Stimulated activated CD4-positive, alpha-beta T cell treated with anti-CD3 and anti-CD28 coated beads, TNF-alpha, amount 100 ng/mL, for 48 hours (primary cell): ENCODE data around the gene CYTH1.

Source experiments
- DNase-seq, 3 donors: peaks; one replicate each; pipeline ENCODE4 v3.0.0-alpha.2; 2020; ENCODE audit warnings: low read depth in 3 of 3

The CYTH1 gene

DNA sequence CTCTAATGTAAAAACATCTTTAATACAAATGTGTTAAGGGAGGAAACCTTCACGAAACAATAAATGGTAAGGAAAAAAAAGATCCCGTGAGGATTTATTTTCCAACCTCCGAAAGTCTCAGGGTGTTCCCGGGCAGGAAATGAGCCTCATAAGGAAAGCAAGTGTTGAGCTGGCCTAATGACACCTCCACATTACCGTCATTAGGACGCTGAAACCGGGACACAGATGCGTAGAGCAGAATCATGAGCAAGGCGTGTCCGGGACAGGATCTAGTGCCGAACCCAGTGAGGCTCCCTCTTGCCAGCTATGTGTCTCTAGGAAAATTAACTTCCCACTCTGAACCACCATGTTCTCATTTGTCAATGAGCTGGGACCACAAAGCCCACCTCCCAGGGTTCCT lies 22.7 kb upstream of the CYTH1 start:
- no peak for DNase-seq

GRCh38 chr17:78803186-78803845 lies 21.2 kb upstream of the CYTH1 start:
- no peak for DNase-seq

DNA sequence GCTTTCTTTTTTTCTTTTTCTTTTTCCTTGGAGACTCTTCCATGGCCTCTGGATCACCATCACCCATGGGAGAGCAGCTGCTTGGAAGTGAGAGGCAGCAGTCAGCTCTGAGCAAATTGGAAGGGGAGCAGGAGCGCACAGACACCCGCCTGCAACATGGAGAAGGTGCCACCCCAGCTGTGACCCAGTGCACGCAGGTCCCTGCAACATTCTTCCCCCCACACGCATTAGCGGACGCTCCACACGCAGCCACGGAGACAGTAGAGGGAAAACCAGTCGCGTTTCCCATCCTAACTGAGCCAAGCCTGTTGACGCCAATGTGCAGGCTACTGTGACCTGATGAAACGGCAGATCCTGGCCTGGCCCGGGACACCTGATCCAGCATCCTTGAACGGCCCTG lies 20.4 kb upstream of the CYTH1 start:
- no peak for DNase-seq

GRCh38 chr17:78802008-78802407 lies 19.9 kb upstream of the CYTH1 start:
- DNase-seq = no peak

DNA sequence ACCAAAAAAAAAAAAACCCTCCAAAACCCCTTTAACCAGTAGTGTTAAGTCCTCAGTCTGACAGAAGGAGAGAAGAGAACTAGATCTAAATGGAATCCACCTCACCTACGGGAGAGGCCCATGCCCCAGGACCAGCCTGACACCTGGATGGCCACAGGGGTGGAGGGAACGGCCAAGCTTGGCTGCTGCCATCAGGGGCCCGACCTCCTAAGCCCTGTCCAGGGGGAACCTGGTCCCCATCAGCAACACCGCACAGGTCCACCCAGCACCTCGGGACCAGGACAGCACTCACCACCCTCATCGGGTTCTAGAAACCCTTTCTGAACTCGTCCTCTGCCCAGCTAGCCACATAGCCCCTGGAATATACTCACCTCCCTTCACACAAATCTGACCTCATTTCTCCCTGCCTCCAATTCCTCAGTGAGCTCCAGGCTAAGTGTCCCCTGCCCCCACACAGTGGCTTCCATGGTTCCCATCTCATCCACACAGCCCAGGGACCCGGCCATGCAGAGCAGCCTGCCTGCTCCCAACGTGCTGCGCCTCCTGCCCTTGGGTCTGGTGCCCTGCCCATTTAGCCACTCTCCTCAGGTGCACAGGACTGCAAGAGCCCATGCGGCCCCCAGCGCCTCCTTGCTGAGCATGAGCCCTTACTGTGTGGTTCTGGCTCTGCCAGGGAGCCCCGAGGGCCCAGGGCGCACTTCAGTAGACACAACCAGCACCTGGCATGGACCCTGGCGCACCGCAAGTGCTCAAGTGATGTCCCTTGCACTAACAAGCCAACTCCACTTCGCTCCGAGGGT lies 18.3 kb upstream of the CYTH1 start:
- no peak for DNase-seq

DNA sequence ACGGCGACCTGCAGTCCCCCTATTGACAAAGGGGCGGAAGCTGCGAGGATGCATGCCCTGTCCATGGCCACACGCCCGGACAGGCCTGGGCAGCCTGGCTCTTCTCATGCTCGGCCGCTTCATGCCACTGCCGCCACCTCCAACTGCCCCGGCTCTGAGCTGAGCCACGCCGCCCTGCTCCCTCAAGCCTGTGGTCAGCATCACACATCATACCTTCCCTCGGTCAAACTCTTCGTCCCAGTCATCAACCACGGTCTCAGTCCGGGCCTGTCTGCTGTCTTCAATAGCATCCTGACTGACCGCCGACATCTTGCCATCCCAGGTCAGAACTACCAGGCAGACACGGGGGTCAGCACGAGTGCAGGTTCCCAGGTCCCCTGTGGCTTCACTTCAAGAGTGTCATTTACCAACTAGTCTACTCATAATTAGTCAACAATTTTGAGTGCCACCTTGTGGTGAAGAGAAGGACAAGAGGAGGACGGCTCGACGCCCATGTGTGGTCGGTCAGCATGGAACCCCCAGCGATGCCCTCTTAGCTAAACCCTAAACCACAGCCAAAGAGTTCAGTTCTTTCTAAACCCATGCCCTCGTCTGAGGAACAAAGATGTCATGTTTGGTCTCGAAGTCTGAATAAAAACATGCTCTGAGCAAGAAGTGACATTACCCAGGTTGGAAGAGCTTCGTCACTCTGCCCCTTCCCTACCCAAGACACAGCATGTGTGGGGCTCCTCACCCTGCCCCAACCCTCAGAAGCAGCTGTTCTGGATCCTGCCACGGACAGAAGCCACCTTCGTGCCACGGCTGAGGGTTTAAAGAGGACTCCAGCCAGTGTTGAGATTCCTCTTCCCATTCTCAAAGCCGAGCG lies 16.9 kb upstream of the CYTH1 start:
- no peak for DNase-seq

DNA sequence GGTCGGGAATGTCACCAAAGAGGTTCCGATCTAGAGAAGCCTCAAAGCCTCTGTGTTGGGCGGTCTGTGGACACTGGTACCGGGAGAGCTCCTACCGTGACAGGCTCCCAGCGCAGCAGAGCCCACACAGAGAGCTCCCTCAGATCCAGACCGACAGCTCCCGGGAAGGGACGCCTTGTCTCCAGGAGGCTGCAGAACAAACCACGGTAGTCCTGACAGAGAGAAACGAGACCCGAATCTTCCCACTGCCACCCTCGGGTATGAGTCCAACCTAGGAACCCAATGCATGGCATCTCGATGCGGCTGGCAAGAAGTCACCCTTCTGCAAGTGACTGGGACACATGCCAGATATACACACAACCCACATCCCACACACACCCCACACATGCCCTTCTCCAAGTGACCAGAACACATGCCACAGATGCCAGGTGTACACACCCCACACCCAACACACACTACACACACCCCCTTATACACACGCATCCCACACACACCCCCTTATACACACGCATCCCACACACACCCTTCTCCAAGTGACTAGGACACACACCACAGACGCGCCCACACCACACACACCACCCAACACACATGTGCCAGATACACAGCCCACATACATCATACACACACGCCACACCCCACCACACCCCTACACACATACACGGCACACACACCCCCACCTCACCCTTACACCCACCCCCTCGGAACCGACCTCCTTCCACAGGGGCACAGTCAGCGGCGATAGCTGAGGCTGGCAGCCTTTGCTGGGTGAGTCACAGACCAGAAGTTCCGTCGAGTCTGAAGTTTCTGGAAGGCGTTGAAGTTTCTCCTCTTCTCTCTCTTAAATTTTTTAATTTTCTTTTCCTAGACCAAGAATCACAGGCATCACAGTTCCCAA lies 15.9 kb upstream of the CYTH1 start:
- no peak for DNase-seq

DNA sequence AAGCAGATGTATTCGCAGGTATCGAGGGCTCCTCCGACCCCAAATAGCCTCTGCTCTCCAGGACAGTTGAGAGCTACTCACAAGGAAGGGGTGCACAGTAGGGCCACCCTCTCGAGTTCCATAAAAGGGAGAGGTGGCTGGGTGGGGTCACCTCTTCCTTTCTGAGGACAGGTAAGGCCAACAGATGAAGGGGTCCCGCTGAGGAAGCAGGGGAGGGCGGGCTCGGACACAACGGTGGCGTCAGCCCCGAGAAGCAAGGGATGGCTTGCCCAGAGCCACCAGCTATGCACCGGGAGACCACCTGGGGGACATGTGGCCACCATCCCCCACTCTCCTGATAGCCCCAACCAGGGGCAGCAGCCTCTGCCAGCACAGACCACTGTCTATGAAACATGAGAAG lies 15.1 kb upstream of the CYTH1 start:
- no peak for DNase-seq

DNA sequence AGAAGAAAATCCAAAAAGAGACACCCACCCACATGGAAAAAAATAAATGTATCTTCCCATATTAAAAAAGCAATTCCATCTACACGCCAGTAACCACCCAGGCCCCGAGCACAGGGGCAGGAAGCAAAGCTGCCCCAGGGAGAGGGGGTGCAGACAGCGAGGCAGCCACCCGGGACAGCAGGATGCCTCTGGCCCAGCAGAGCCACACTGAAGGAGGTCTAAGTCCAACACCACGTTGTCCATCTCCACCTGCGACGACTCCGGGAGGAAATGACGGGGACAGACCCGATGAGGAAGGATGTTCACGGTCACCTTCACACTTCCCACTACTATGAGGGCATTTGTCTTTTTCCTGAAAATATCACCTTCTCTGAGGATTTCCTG lies 14.4 kb upstream of the CYTH1 start:
- no peak for DNase-seq

GRCh38 chr17:78795861-78796516 lies 13.9 kb upstream of the CYTH1 start:
- DNase-seq = no peak

- DNase-seq = no peak
Observed at GRCh38 chr17:78794864-78795640, 13.0 kb upstream of the CYTH1 start.

- DNase-seq = no peak
Observed at GRCh38 chr17:78794399-78794798, 12.3 kb upstream of the CYTH1 start.

DNA sequence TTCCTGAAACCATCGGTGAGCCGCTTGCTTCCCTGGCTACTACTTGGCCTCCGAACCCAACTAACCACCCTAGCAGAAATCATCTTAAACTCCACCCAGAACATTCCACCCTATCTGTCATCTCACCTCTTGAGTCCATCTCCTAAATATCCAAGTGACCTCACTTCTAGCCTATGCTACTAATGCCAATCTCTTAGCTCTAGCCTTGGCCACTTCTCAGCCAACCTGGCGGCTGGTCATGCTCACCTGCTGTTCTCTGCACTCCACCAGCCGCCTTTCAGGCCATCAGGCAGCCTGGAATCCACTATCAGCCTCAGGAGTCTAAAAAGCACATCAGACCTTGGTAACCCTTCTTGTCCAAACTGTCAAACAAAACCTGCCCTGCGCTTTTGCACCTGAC lies 11.9 kb upstream of the CYTH1 start:
- no peak for DNase-seq

GRCh38 chr17:78793415-78793814 lies 11.3 kb upstream of the CYTH1 start:
- DNase-seq = no peak

DNA sequence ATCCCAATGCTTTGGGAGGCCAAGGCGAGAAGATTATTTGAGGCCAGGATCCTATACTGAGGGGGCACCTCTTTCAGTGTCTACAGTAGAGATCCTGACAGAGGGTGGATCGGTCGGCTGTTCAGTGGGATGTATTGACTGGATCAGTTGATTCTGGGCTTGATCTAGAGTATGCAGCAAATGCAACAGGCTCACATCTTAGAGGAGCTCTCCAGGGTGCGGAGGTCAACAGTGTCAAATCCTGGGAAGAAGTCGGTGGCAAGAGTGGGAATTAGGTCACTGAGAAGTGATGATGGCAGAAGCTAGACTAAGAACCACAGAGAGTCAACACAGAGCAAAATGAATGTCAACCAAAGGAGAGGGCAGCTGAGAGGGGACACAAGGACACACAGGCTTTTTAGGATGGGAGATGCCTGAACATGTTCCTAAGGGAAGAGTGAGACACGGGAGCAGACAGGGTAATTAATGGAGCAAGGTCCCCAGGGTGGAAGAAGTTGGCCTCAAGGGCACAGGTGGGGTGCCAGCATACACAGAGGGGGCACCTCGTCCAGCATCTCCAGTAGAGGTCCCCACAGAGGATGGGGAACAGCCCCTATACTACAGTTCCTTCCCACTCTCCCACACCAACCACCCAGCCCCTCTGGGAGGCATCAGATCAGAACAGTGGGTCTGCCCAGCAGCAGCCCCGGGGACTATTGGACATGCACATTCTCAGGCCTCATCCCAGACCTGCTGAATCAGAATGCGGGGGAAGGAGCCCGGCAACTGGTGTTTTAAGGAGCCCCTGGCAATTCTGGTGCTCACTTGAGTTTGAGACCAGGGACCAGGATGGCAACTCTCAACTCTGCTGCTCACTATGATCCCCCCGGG lies 10.0 kb upstream of the CYTH1 start:
- no peak for DNase-seq

GRCh38 chr17:78790552-78790951 lies 8.5 kb upstream of the CYTH1 start:
- no peak for DNase-seq

- DNase-seq = no peak
Observed at GRCh38 chr17:78789663-78790181, 7.6 kb upstream of the CYTH1 start.

DNA sequence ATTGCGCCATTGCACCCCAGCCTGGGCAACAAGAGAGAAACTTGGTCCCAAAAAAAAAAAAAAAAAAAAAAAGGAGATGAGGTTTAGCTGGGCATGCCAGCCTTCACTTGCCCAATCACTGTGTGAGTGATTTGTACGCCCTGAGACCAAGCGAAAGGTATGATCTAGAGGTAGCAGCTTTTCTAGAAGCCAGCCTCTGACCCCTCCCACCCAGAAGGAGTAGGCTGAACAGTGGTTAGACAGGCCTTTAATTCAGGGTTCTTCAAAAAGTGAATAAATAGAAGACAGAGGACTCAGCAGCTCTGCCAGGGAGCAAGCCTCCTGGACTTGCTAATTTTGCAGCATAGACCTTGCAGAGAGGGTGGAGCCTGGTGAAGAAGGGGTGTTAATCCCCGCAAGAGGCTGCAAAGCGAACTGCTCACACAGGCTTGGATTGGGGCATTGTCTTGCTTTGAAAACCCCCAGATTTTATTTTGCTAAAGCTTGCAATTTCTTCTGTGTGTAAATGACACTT lies 7.1 kb upstream of the CYTH1 start:
- no peak for DNase-seq

DNA sequence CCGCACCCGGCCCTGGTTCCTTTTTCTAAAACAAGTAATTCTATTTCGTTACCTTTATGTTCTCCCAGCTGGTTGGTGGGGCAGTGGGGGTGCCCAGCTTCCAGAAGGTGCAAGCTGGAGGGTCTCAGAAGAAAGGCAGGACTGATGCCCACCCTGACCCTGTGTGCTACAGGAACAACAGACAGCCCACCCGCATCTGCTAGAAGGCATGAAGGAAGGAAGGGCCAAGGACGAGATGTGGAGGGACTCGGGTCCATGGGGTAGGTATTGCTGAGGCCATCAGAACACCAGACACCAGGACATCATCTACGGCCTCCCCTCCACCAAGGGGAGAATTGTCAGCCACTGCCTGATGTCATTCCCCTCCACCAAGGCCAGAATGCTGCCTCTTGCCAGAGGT lies 6.4 kb upstream of the CYTH1 start:
- no peak for DNase-seq
